Astrocyte (in vitro differentiated cells and primary cell): ENCODE data around the gene PITX1. TPM values are rescaled to one million over a fixed set of nuclear protein-coding genes. Genes with fewer than 3 reads are reported as not detected.
A peak's percentile ranks its signal among the peaks of the same experiment; 100 is the strongest.

Experiments used
- DNase-seq: peaks from one replicate; pipeline ENCODE4 v3.0.0-alpha.2; 2010; ENCODE audit warnings: low read depth
- FAIRE-seq: peaks from 2 replicates; lab custom pipeline; 2011; peaks lifted over from hg19 to GRCh38; lab: Jason Lieb, UNC
- H2AFZ ChIP-seq: 2 replicates; pipeline ENCODE4 v1.6.0; 2012; ENCODE audit warnings: low read depth, low read length, inconsistent platforms
- H3K27ac ChIP-seq: 2 replicates; pipeline ENCODE4 v1.5.1; 2011; ENCODE audit warnings: low read depth, low read length, inconsistent platforms
- H3K27me3 ChIP-seq: 2 replicates; pipeline ENCODE4 v1.6.0; 2011; ENCODE audit warnings: low read length, inconsistent platforms; ENCODE audit not compliant: insufficient read depth
- H3K36me3 ChIP-seq: 2 replicates; pipeline ENCODE4 v1.5.1; 2011; ENCODE audit warnings: low read length, inconsistent platforms; ENCODE audit not compliant: insufficient read depth
- H3K4me1 ChIP-seq: 2 replicates; pipeline ENCODE4 v1.5.1; 2011; ENCODE audit warnings: low read length, inconsistent platforms; ENCODE audit not compliant: insufficient read depth
- H3K4me2 ChIP-seq: 2 replicates; pipeline ENCODE4 v1.6.0; 2012; ENCODE audit warnings: low read length, inconsistent platforms
- H3K4me3 ChIP-seq: 2 replicates; pipeline ENCODE4 v1.5.1; 2011; ENCODE audit warnings: low read depth, mild to moderate bottlenecking, low read length, inconsistent platforms; ENCODE audit not compliant: insufficient read depth
- H3K79me2 ChIP-seq: 2 replicates; pipeline ENCODE4 v1.6.0; 2012; ENCODE audit warnings: mild to moderate bottlenecking, low read length, inconsistent platforms; ENCODE audit not compliant: insufficient read depth
- H3K9ac ChIP-seq: 2 replicates; pipeline ENCODE4 v1.6.0; 2012; ENCODE audit warnings: mild to moderate bottlenecking, low read length, inconsistent platforms
- H3K9me3 ChIP-seq: 2 replicates; pipeline ENCODE4 v1.5.1; 2012; ENCODE audit warnings: low read depth, mild to moderate bottlenecking, low read length, inconsistent platforms; ENCODE audit not compliant: insufficient read depth
- H4K20me1 ChIP-seq: 2 replicates; pipeline ENCODE4 v1.6.0; 2012; ENCODE audit warnings: low read length, inconsistent platforms; ENCODE audit not compliant: insufficient read depth
- H3K27ac Mint-ChIP-seq: one replicate; pipeline ENCODE4 v1.8.0; 2021; ENCODE audit warnings: mild to moderate bottlenecking, mixed read lengths; ENCODE audit not compliant: unreplicated experiment
- H3K27me3 Mint-ChIP-seq: one replicate; pipeline ENCODE4 v1.8.0; 2021; ENCODE audit warnings: low read depth, mixed read lengths; ENCODE audit not compliant: unreplicated experiment
- H3K36me3 Mint-ChIP-seq: one replicate; pipeline ENCODE4 v1.8.0; 2021; ENCODE audit warnings: low read depth, mixed read lengths; ENCODE audit not compliant: unreplicated experiment
- H3K4me1 Mint-ChIP-seq: one replicate; pipeline ENCODE4 v1.8.0; 2021; ENCODE audit warnings: low read depth, mixed read lengths; ENCODE audit not compliant: unreplicated experiment
- H3K4me3 Mint-ChIP-seq: one replicate; pipeline ENCODE4 v1.8.0; 2021; ENCODE audit warnings: mild to moderate bottlenecking, moderate library complexity, mixed read lengths; ENCODE audit not compliant: unreplicated experiment
- H3K9me3 Mint-ChIP-seq: one replicate; pipeline ENCODE4 v1.8.0; 2021; ENCODE audit warnings: mild to moderate bottlenecking, mixed read lengths; ENCODE audit not compliant: unreplicated experiment
- CTCF ChIP-seq: IDR thresholded peaks from 2 replicates; pipeline ENCODE4 v1.5.1; 2011; ENCODE audit warnings: low read depth, mild to moderate bottlenecking, inconsistent platforms, low read length, moderate library complexity; ENCODE audit not compliant: insufficient read depth
- EZH2 ChIP-seq: IDR thresholded peaks from 2 replicates; pipeline ENCODE4 v1.6.1; 2012; ENCODE audit warnings: mild to moderate bottlenecking, low read length, inconsistent platforms; ENCODE audit not compliant: insufficient read depth
- total RNA-seq: library from RNA; stranded (reverse); gene quantifications from 2 replicates; pipeline ENCODE4 v1.2.1, GENCODE V29; 2021

The PITX1 gene
- total RNA-seq, 1 donor from 2014 or later, result 0.52 TPM

GRCh38 chr5:135039271-135040033 is 5.4 kb upstream of the PITX1 start:
- peaks cover 22% of the 10 kb centered on the region for H4K20me1 ChIP-seq
- no peaks in the 10 kb centered on the region for H3K4me1 Mint-ChIP-seq
- no peak overlapping the region for H2AFZ ChIP-seq
- no peak overlapping the region for H3K27ac ChIP-seq
- no peaks in the 10 kb centered on the region for H3K9me3 ChIP-seq
- TF ChIP-seq EZH2 (peak; percentile 97), CTCF (no peak)
- H3K36me3 ChIP-seq, result no peaks in the 10 kb centered on the region
- H3K9me3 Mint-ChIP-seq, result peaks cover 7% of the 10 kb centered on the region
- no peak overlapping the region for H3K27ac Mint-ChIP-seq
- H3K9ac ChIP-seq, result no peak overlapping the region
- H3K4me1 ChIP-seq, result no peaks in the 10 kb centered on the region
- H3K27me3 ChIP-seq, result peaks cover 95% of the 10 kb centered on the region
- DNase-seq, result no peak
- no peak overlapping the region for H3K4me3 Mint-ChIP-seq
- peaks cover 83% of the 10 kb centered on the region for H3K27me3 Mint-ChIP-seq
- no peaks in the 10 kb centered on the region for H3K79me2 ChIP-seq
- H3K4me2 ChIP-seq, result no peak overlapping the region
- H3K36me3 Mint-ChIP-seq, result peaks cover 6% of the 10 kb centered on the region
- FAIRE-seq, result no peak
- no peak overlapping the region for H3K4me3 ChIP-seq

- Mint-ChIP-seq H3K36me3 (peaks cover 6% of the 10 kb centered on the region), H3K4me3 (no peak overlapping the region), H3K4me1 (no peaks in the 10 kb centered on the region), H3K27ac (no peak overlapping the region), H3K27me3 (peaks cover 79% of the 10 kb centered on the region), H3K9me3 (peaks cover 7% of the 10 kb centered on the region)
- FAIRE-seq, result no peak
- no peaks in the 10 kb centered on the region for H3K36me3 ChIP-seq
- no peak overlapping the region for H3K27ac ChIP-seq
- no peaks in the 10 kb centered on the region for H3K4me1 ChIP-seq
- H3K27me3 ChIP-seq, result peaks cover 91% of the 10 kb centered on the region
- DNase-seq, result no peak
- H3K9me3 ChIP-seq, result no peaks in the 10 kb centered on the region
- no peaks in the 10 kb centered on the region for H3K79me2 ChIP-seq
- peaks cover 22% of the 10 kb centered on the region for H4K20me1 ChIP-seq
- H3K4me3 ChIP-seq, result no peak overlapping the region
- H2AFZ ChIP-seq, result no peak overlapping the region
- TF ChIP-seq CTCF, result no peak
- no peak for TF ChIP-seq EZH2
- no peak overlapping the region for H3K4me2 ChIP-seq
- no peak overlapping the region for H3K9ac ChIP-seq
Observed at GRCh38 chr5:135038813-135039270, 4.8 kb upstream of the PITX1 start.
